Activated CD8-positive, alpha-beta T cell treated with anti-CD3 and anti-CD28 coated beads, Interleukin-2, amount 10 ng/mL, durations not matched to agents 7 days and 5 days (primary cell): Measurements from ENCODE around the gene RASA4B. TPM values are rescaled to one million over a fixed set of nuclear protein-coding genes. Genes with fewer than 3 reads are reported as not detected.
A peak's percentile ranks its signal among the peaks of the same experiment; 100 is the strongest.
"Not testable (repeated sequence)": the region's sequence is repeated elsewhere in the genome, so short reads cannot be mapped to it uniquely, and the experiment has no call there.

ENCODE experiments used
- ATAC-seq: fragments of 150-1000 bp; cut with Tn5 transposase; one replicate; pipeline ENCODE4 v1.10.0; 2021; ENCODE audit warnings: moderate library complexity
- CTCF ChIA-PET: fragments of 350-600 bp; sonication (Branson Sonifier 250); formaldehyde crosslinking; loops from one replicate; lab custom pipeline; 2021; ENCODE audit warnings: antibody characterized with exemption; lab: Charles Lee
- POLR2A ChIA-PET: fragments of 350-600 bp; sonication (Branson Sonifier 250); formaldehyde crosslinking; loops from one replicate; lab custom pipeline; 2021; ENCODE audit warnings: antibody characterized with exemption; lab: Charles Lee
- DNase-seq: peaks from one replicate; pipeline ENCODE4 v3.0.0-alpha.2; 2020
- H3K27ac Mint-ChIP-seq: one replicate; pipeline ENCODE4 v1.8.0; 2021; ENCODE audit warnings: mild to moderate bottlenecking, mixed read lengths
- H3K27me3 Mint-ChIP-seq: one replicate; pipeline ENCODE4 v1.8.0; 2021; ENCODE audit warnings: low read depth, mixed read lengths
- H3K36me3 Mint-ChIP-seq: one replicate; pipeline ENCODE4 v1.8.0; 2021; ENCODE audit warnings: low read depth, mixed read lengths
- H3K4me1 Mint-ChIP-seq: one replicate; pipeline ENCODE4 v1.8.0; 2021; ENCODE audit warnings: low read depth, mixed read lengths
- H3K4me3 Mint-ChIP-seq: one replicate; pipeline ENCODE4 v1.8.0; 2021; ENCODE audit warnings: mild to moderate bottlenecking, mixed read lengths
- H3K9me3 Mint-ChIP-seq: one replicate; pipeline ENCODE4 v1.8.0; 2022; ENCODE audit warnings: mixed read lengths; ENCODE audit not compliant: insufficient read depth
- total RNA-seq, 2 experiments: library from RNA; stranded (reverse); gene quantifications; one replicate each; pipeline ENCODE4 v1.2.3, GENCODE V29; 2021

The RASA4B gene
- total RNA-seq, 2 experiments from 2014 or later = 18.9 to 21.1 TPM

DNA sequence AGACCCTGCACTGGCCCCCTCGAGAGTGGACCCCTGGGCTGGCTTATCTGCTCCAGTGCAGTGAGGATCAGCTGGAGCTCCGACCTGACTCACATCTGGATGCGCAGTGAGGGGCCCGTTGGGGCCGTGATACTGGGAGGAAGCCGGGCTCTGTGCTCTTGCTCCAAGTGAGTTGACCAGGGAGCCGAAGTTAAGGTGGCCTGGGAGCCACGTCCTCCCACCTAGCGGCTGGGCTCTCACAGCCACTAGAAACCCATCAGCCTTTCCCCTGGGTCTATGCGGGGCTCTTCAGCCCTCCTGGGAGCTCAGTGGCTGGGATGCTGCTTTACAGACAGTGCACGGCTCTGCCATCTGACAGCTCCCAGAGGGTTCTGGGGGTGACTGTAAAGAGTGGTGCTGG lies 62.0 kb downstream of the RASA4B start:
- Mint-ChIP-seq H3K27me3 (no peaks in the 10 kb centered on the region), H3K4me3 (no peak overlapping the region), H3K27ac (no peak overlapping the region), H3K9me3 (no peaks in the 10 kb centered on the region), H3K36me3 (peaks cover 9% of the 10 kb centered on the region), H3K4me1 (no peaks in the 10 kb centered on the region)
- POLR2A ChIA-PET = interaction anchor here (1.1 kb wide), 2 partner anchors 10 to 40 kb away, joined by 3 to 4 read pairs; no protein-coding TSS in a partner anchor
- CTCF ChIA-PET = interaction anchor here (1.4 kb wide), 1 partner anchor 51 kb away, joined by 4 read pairs; no protein-coding TSS in a partner anchor
- ATAC-seq = no peak
- no peak for DNase-seq

DNA sequence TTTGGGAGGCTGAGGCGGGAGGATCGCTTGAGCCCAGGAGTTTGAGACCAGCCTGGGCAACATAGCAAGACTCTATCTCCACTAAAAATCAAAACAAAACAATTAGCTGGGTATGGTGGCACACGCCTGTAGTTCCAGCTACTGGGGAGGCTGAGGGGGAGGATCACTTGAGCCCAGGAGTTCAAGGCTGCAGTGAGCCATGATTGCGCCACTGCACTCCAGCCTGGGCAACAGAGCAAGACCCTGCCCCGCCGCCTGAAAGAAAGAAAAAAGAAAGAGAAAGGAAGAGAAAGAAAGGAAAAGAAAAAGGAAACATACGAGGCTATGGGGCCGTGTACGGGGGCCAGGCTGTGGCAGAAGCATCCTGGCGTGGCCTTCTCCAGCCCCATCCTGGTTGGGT lies 62.6 kb downstream of the RASA4B start:
- H3K27ac Mint-ChIP-seq, H3K36me3 Mint-ChIP-seq, DNase-seq, CTCF ChIA-PET, H3K4me1 Mint-ChIP-seq, H3K9me3 Mint-ChIP-seq, H3K27me3 Mint-ChIP-seq, ATAC-seq, H3K4me3 Mint-ChIP-seq: not testable (repeated sequence)
- POLR2A ChIA-PET = interaction anchor here (1.4 kb wide), 1 partner anchor 29 kb away, joined by 4 read pairs; no protein-coding TSS in a partner anchor

DNA sequence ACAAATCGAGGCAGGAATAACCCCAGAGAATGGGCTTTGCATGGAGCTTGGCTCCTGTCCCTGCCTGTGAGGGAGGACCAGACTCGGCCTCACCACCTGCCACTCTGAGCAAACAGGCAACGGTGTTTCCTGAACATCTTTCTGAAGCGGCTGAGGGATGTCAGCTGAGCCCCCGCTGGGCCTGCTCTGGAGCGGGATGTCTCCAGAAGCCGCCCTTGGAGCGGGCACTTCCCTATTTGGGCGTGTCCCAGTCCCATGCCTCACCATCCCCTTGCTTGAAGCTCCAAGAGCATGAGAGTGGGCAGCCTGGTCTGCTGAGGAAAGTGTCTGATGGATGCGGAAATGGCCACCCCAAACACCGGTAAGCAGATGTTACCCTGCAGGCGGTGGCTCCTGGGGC lies 63.1 kb downstream of the RASA4B start:
- Mint-ChIP-seq H3K4me1 (no peaks in the 10 kb centered on the region), H3K27me3 (no peaks in the 10 kb centered on the region)

DNA sequence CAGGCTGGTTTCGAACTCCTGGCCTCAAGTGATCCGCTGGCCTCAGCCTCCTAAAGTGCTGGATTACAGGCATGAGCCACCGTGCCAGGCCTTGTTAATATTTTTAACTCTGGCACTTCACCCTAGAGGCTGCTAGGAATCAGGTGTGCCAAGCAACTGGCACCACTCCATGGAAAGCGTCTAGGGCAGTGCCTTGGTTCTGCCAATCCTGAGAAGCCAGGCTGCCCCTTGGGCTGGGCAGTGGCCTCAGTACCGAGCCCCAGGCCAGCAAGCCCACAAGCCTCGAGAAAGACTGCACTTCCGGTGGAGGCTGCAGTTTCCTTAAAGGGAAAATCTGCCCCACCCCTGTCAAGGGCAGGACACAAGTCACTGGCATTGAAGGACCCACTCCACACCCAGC lies 64.3 kb downstream of the RASA4B start:
- Mint-ChIP-seq H3K27me3 (no peaks in the 10 kb centered on the region), H3K27ac (no peak overlapping the region), H3K36me3 (peaks cover 12% of the 10 kb centered on the region), H3K4me1 (no peaks in the 10 kb centered on the region), H3K4me3 (no peak overlapping the region), H3K9me3 (no peaks in the 10 kb centered on the region)
- DNase-seq (no peak), ATAC-seq (no peak)
- CTCF ChIA-PET = no interaction called here
- POLR2A ChIA-PET = no interaction called here

More for the DNA sequence above, 63.1 kb downstream of the RASA4B start:
- H3K4me3 Mint-ChIP-seq = no peak overlapping the region
- ChIA-PET POLR2A (interaction anchor here (1.4 kb wide), 1 partner anchor 29 kb away, joined by 4 read pairs; no protein-coding TSS in a partner anchor), CTCF (interaction anchor here (0.9 kb wide), 1 partner anchor 50 kb away, joined by 4 read pairs; no protein-coding TSS in a partner anchor)
- ATAC-seq (no peak), DNase-seq (no peak)
- no peak overlapping the region for H3K27ac Mint-ChIP-seq
- no peaks in the 10 kb centered on the region for H3K9me3 Mint-ChIP-seq
- peaks cover 9% of the 10 kb centered on the region for H3K36me3 Mint-ChIP-seq

DNA sequence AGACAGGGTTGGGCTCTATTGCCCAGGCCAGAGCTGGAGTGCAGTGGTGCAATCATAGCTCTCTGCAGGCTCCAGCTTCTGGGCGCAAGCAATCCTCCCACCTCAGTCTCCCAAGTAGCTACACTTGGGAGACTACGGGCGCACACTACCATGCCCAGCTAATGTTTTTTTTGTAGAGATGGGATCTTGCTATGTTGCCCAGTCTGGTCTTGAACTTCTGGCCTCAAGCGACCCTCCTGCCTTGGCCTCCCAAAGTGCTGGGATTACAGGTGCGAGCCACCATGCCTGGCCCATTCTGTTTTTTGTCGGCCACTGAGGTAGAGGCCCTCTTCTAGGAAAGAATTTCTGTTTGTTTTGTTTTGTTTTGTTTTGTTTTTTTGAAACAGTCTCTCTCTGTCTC lies 65.1 kb downstream of the RASA4B start:
- H3K36me3 Mint-ChIP-seq = peaks cover 13% of the 10 kb centered on the region
- CTCF ChIA-PET = interaction anchor here (1.3 to 1.4 kb wide), 2 partner anchors 40 to 48 kb away, joined by 6 read pairs; no protein-coding TSS in a partner anchor
- POLR2A ChIA-PET = interaction anchor here (0.7 to 1.7 kb wide), 3 partner anchors 8 to 27 kb away, joined by 3 to 5 read pairs (median 3); partner anchors contain the start of gene ALKBH4
- DNase-seq (no peak), ATAC-seq (no peak)
- H3K4me1 Mint-ChIP-seq = no peaks in the 10 kb centered on the region
- no peak overlapping the region for H3K4me3 Mint-ChIP-seq
- no peak overlapping the region for H3K27ac Mint-ChIP-seq
- no peaks in the 10 kb centered on the region for H3K9me3 Mint-ChIP-seq
- no peaks in the 10 kb centered on the region for H3K27me3 Mint-ChIP-seq

DNA sequence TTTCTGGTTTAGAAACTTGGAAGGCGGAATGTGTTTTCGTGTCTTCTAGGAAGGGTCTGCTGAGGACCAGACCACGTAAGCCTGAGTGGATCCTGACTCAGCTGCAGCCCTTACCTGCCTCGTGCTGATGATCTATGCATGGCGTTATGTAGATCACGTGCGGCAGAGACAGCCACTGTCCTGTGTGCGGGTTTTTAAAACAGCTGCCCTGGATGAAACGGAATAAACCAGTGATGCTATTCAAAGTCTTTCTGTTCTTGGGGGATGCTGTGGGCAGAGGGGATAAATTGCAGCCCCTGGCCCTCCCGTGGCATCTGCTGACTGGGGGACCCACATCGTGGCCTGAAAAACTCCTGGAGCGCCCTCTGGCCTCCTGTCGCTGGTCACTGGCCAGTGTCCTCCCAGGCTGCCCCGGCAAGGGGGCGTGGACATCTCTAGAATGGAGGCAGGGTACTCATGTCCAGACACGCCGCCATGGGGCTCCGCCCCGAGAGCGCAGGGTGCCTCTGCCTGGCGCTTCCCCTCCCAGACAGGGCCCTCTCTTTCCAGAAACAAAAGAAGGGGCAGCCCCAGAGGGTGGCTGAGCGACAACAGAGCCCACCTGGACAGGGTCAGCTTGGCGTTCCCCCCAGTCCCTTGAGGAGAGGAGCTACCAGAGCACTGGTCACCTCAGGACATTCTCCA lies 66.1 kb downstream of the RASA4B start:
- ATAC-seq (no peak), DNase-seq (no peak)
- Mint-ChIP-seq H3K4me3 (no peak overlapping the region), H3K9me3 (no peaks in the 10 kb centered on the region), H3K4me1 (no peaks in the 10 kb centered on the region), H3K36me3 (peaks cover 17% of the 10 kb centered on the region), H3K27ac (no peak overlapping the region), H3K27me3 (no peaks in the 10 kb centered on the region)
- ChIA-PET POLR2A (interaction anchor here (1.7 kb wide), 1 partner anchor 26 kb away, joined by 5 read pairs; no protein-coding TSS in a partner anchor), CTCF (interaction anchor here (1.3 to 2.4 kb wide), 3 partner anchors 39 to 47 kb away, joined by 6 to 21 read pairs (median 6); no protein-coding TSS in a partner anchor)

DNA sequence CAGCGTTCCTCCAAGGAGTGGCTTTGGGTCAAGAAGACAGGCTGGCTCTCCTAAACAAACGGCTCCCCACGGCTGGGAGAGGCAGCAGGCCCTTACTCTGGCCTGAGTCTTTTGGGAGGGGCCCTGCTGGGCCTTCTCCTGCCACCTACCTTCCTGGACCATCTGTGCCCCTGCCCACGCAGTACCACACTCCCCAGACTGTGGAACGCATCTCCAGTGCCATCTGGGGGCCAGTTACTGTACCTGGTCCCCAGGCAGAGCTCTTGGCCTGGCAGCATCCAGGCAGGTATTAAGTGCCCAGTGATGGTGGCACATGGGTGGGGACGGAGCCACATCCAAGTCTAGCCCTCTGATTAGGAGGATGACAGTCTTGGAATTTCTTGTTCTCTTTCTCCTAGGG lies 67.3 kb downstream of the RASA4B start:
- CTCF ChIA-PET = interaction anchor here (0.7 to 3.4 kb wide), 7 partner anchors 14 to 50 kb away, joined by 3 to 44 read pairs (median 4); partner anchors contain the start of gene ALKBH4
- Mint-ChIP-seq H3K4me1 (no peaks in the 10 kb centered on the region), H3K27ac (no peak overlapping the region), H3K27me3 (no peaks in the 10 kb centered on the region), H3K36me3 (peaks cover 22% of the 10 kb centered on the region), H3K4me3 (no peak overlapping the region), H3K9me3 (no peaks in the 10 kb centered on the region)
- DNase-seq (peak; percentile 52), ATAC-seq (peak; percentile 52)
- POLR2A ChIA-PET = interaction anchor here (0.5 to 1.2 kb wide), 3 partner anchors 25 to 279 kb away, joined by 3 read pairs; no protein-coding TSS in a partner anchor

DNA sequence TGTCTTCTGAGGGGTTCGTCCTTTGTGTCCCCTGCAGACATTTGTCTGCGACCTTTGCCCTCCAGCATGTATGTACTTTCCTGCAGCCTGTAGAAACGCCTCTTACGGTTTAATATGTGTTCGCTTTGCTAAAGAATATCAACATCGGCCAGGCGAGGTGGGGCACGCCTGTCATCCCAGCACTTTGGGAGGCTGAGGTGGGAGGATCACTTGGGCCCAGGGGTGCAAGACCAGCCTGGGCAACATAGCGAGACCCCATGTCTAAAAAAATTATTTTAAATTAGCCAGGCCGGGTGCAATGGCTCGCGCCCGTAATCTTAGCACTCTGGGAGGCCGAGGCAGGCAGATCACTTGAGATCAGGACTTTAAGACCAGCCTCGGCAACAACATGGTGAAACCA lies 68.4 kb downstream of the RASA4B start:
- CTCF ChIA-PET = interaction anchor here (1.5 to 3.4 kb wide), 3 partner anchors 37 to 49 kb away, joined by 4 to 44 read pairs (median 21); no protein-coding TSS in a partner anchor
- peaks cover 24% of the 10 kb centered on the region for H3K36me3 Mint-ChIP-seq
- ATAC-seq (no peak), DNase-seq (no peak)
- no peak overlapping the region for H3K27ac Mint-ChIP-seq
- no peaks in the 10 kb centered on the region for H3K27me3 Mint-ChIP-seq
- POLR2A ChIA-PET = interaction anchor here (0.7 to 1.6 kb wide), 2 partner anchors 18 to 42 kb away, joined by 4 read pairs; no protein-coding TSS in a partner anchor
- H3K4me3 Mint-ChIP-seq = no peak overlapping the region
- H3K9me3 Mint-ChIP-seq = no peaks in the 10 kb centered on the region
- peaks cover 4% of the 10 kb centered on the region for H3K4me1 Mint-ChIP-seq

DNA sequence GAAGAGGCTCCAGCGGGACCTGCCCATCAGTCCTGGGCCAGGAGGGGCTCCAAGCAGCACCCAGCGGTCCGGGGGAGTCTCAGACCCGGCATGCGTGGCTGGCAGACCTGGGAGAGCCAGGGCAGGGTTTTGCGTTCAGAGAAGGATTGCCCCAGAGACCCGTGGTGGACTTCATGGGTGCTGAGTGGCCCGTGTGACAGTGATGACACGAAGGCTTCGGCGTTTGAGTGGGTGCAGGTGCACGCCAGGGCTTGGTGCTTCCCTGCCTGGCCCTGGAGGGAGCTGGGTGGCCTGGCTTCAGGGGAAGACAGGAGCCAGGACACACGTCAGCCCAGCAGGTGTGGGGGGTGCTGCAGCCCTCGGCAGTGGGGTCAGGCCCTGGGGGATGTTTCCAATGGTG lies 70.3 kb downstream of the RASA4B start:
- ChIA-PET CTCF (interaction anchor here (1.3 kb wide), 1 partner anchor 43 kb away, joined by 3 read pairs; no protein-coding TSS in a partner anchor), POLR2A (interaction anchor here (0.9 kb wide), 1 partner anchor 9 kb away, joined by 4 read pairs; no protein-coding TSS in a partner anchor)
- DNase-seq = no peak
- Mint-ChIP-seq H3K27me3 (no peaks in the 10 kb centered on the region), H3K4me1 (peaks cover 11% of the 10 kb centered on the region), H3K4me3 (no peak overlapping the region), H3K9me3 (no peaks in the 10 kb centered on the region), H3K27ac (no peak overlapping the region), H3K36me3 (peaks cover 30% of the 10 kb centered on the region)
- ATAC-seq = no peak

DNA sequence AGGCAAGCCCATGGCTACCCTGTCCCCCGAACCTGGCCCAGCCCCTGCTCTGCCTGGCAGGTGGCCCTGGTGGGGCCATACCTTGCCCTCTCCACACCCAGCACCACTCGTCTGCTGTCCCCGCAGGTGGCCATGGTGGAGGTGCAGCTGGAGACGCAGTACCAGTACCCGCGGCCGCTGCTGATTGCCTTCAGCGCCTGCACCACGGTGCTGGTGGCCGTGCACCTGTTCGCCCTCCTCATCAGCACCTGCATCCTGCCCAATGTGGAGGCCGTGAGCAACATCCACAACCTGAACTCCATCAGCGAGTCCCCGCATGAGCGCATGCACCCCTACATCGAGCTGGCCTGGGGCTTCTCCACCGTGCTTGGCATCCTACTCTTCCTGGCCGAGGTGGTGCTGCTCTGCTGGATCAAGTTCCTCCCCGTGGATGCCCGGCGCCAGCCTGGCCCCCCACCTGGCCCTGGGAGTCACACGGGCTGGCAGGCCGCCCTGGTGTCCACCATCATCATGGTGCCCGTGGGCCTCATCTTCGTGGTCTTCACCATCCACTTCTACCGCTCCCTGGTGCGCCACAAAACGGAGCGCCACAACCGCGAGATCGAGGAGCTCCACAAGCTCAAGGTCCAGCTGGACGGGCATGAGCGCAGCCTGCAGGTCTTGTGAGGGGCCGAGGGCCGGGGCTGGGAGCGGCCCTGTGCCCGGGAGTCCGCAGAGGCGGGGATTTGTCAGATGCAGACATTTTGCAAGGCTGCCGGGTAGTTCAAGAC lies 71.0 kb downstream of the RASA4B start:
- ChIA-PET CTCF (no interaction called here), POLR2A (interaction anchor here (0.9 kb wide), 1 partner anchor 8 kb away, joined by 4 read pairs; no protein-coding TSS in a partner anchor)
- no peaks in the 10 kb centered on the region for H3K27me3 Mint-ChIP-seq
- no peaks in the 10 kb centered on the region for H3K9me3 Mint-ChIP-seq
- ATAC-seq (no peak), DNase-seq (no peak)
- H3K4me3 Mint-ChIP-seq = no peak overlapping the region
- peaks cover 18% of the 10 kb centered on the region for H3K4me1 Mint-ChIP-seq
- H3K36me3 Mint-ChIP-seq = peaks cover 36% of the 10 kb centered on the region
- H3K27ac Mint-ChIP-seq = no peak overlapping the region

DNA sequence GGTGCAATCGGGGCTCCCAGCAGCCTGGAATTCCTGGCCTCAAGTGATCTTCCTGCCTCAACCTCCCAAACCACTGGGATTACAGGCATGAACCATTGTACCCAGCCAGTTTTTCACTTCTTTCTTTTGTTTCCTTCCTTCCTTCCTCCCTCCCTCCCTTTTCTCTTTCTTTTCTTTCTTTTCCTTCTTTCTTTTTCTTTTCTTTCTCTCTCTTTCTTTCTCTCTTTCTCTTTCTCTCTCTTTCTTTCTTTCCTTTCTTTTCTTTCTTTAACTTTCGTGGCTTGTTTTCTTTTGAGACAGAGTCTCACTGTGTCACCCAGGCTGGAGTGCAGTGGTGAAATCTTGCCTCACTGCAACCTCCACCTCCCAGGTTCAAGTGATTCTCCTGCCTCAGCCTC lies 71.9 kb downstream of the RASA4B start:
- no peaks in the 10 kb centered on the region for H3K27me3 Mint-ChIP-seq
- ATAC-seq = no peak
- POLR2A ChIA-PET = no interaction called here
- CTCF ChIA-PET = no interaction called here
- no peak overlapping the region for H3K4me3 Mint-ChIP-seq
- H3K27ac Mint-ChIP-seq = peak overlapping the region; percentile 58
- no peaks in the 10 kb centered on the region for H3K9me3 Mint-ChIP-seq
- H3K4me1 Mint-ChIP-seq = peaks cover 19% of the 10 kb centered on the region
- DNase-seq = no peak
- H3K36me3 Mint-ChIP-seq = peaks cover 40% of the 10 kb centered on the region
